Activated naive CD8-positive, alpha-beta T cell (primary cell): Measurements from ENCODE around the gene AKTIP.
"Not testable (repeated sequence)": the region's sequence is repeated elsewhere in the genome, so short reads cannot be mapped to it uniquely, and the experiment has no call there.

Experiments used
- H3K27ac Mint-ChIP-seq: one replicate; pipeline ENCODE4 v1.8.0; 2021; ENCODE audit warnings: mixed read lengths
- H3K27me3 Mint-ChIP-seq: one replicate; pipeline ENCODE4 v1.8.0; 2021; ENCODE audit warnings: mixed read lengths
- H3K36me3 Mint-ChIP-seq: one replicate; pipeline ENCODE4 v1.8.0; 2021; ENCODE audit warnings: mixed read lengths
- H3K4me1 Mint-ChIP-seq: one replicate; pipeline ENCODE4 v1.8.0; 2021; ENCODE audit warnings: low read depth, mixed read lengths
- H3K4me3 Mint-ChIP-seq: one replicate; pipeline ENCODE4 v1.8.0; 2021; ENCODE audit warnings: mild to moderate bottlenecking, mixed read lengths
- H3K9me3 Mint-ChIP-seq: one replicate; pipeline ENCODE4 v1.8.0; 2021; ENCODE audit warnings: low read depth, mixed read lengths

AKTIP gene

GRCh38 chr16:53502331-53503269, at the start of gene AKTIP:
Gene AKTIP (minus strand): TSS chr16:53503209. CDS start chr16:53500259, 2,950 bp downstream.
- Mint-ChIP-seq H3K27ac (peak within 1 kb of the TSS; percentile 97), H3K9me3 (no peaks in the 10 kb centered on the region), H3K36me3 (peaks cover 7% of the 10 kb centered on the region), H3K4me1 (peaks cover 54% of the 10 kb centered on the region), H3K4me3 (peak within 1 kb of the TSS; percentile 99), H3K27me3 (no peaks in the 10 kb centered on the region)

- Mint-ChIP-seq H3K4me1 (peaks cover 23% of the 10 kb centered on the region), H3K9me3 (no peaks in the 10 kb centered on the region), H3K36me3 (no peaks in the 10 kb centered on the region), H3K27ac (no peak overlapping the region), H3K27me3 (peaks cover 20% of the 10 kb centered on the region), H3K4me3 (no peak overlapping the region)
Measured at GRCh38 chr16:53549970-53550690, 47.1 kb upstream of the AKTIP start.

GRCh38 chr16:53546988-53547391, 44.0 kb upstream of the AKTIP start:
- peaks cover 20% of the 10 kb centered on the region for H3K27me3 Mint-ChIP-seq
- no peak overlapping the region for H3K4me3 Mint-ChIP-seq
- no peak overlapping the region for H3K27ac Mint-ChIP-seq
- no peaks in the 10 kb centered on the region for H3K9me3 Mint-ChIP-seq
- peaks cover 40% of the 10 kb centered on the region for H3K4me1 Mint-ChIP-seq
- H3K36me3 Mint-ChIP-seq: no peaks in the 10 kb centered on the region

- no peaks in the 10 kb centered on the region for H3K36me3 Mint-ChIP-seq
- H3K4me1 Mint-ChIP-seq: peaks cover 40% of the 10 kb centered on the region
- peak overlapping the region; percentile 15 for H3K4me3 Mint-ChIP-seq
Measured at GRCh38 chr16:53545433-53545832, 42.4 kb upstream of the AKTIP start.

GRCh38 chr16:53542283-53542682, 39.3 kb upstream of the AKTIP start:
- Mint-ChIP-seq H3K4me1 (peaks cover 33% of the 10 kb centered on the region), H3K9me3 (no peaks in the 10 kb centered on the region), H3K36me3 (peaks cover 2% of the 10 kb centered on the region), H3K4me3 (no peak overlapping the region), H3K27ac (no peak overlapping the region), H3K27me3 (peaks cover 11% of the 10 kb centered on the region)

More at GRCh38 chr16:53545433-53545832, 42.4 kb upstream of the AKTIP start:
- H3K27me3 Mint-ChIP-seq: peaks cover 17% of the 10 kb centered on the region
- H3K27ac Mint-ChIP-seq: peak overlapping the region; percentile 2
- no peaks in the 10 kb centered on the region for H3K9me3 Mint-ChIP-seq

GRCh38 chr16:53541326-53541725, 38.3 kb upstream of the AKTIP start:
- peaks cover 25% of the 10 kb centered on the region for H3K4me1 Mint-ChIP-seq
- H3K36me3 Mint-ChIP-seq: peaks cover 2% of the 10 kb centered on the region
- peaks cover 11% of the 10 kb centered on the region for H3K27me3 Mint-ChIP-seq
- H3K9me3 Mint-ChIP-seq: no peaks in the 10 kb centered on the region
- H3K4me3 Mint-ChIP-seq: no peak overlapping the region
- H3K27ac Mint-ChIP-seq: no peak overlapping the region

GRCh38 chr16:53539759-53540718, 37.0 kb upstream of the AKTIP start:
- not testable (repeated sequence) for H3K9me3 Mint-ChIP-seq, H3K4me3 Mint-ChIP-seq, H3K36me3 Mint-ChIP-seq, H3K27ac Mint-ChIP-seq
- peaks cover 16% of the 10 kb centered on the region for H3K4me1 Mint-ChIP-seq
- peaks cover 11% of the 10 kb centered on the region for H3K27me3 Mint-ChIP-seq

GRCh38 chr16:53539346-53539745, 36.3 kb upstream of the AKTIP start:
- H3K27ac Mint-ChIP-seq, H3K9me3 Mint-ChIP-seq, H3K4me1 Mint-ChIP-seq, H3K4me3 Mint-ChIP-seq, H3K36me3 Mint-ChIP-seq: not testable (repeated sequence)
- peaks cover 11% of the 10 kb centered on the region for H3K27me3 Mint-ChIP-seq

GRCh38 chr16:53537626-53538025, 34.6 kb upstream of the AKTIP start:
- Mint-ChIP-seq H3K9me3 (no peaks in the 10 kb centered on the region), H3K27me3 (peaks cover 6% of the 10 kb centered on the region), H3K27ac (no peak overlapping the region), H3K36me3 (peaks cover 2% of the 10 kb centered on the region), H3K4me1 (peaks cover 5% of the 10 kb centered on the region), H3K4me3 (no peak overlapping the region)

GRCh38 chr16:53534206-53534605, 31.2 kb upstream of the AKTIP start:
- H3K27ac Mint-ChIP-seq: no peak overlapping the region
- H3K4me3 Mint-ChIP-seq: no peak overlapping the region
- H3K4me1 Mint-ChIP-seq: peaks cover 4% of the 10 kb centered on the region
- peaks cover 1% of the 10 kb centered on the region for H3K27me3 Mint-ChIP-seq
- H3K9me3 Mint-ChIP-seq: no peaks in the 10 kb centered on the region
- peaks cover 2% of the 10 kb centered on the region for H3K36me3 Mint-ChIP-seq

GRCh38 chr16:53530741-53531140, 27.7 kb upstream of the AKTIP start:
- Mint-ChIP-seq H3K27me3 (no peaks in the 10 kb centered on the region), H3K4me3 (no peak overlapping the region), H3K9me3 (no peaks in the 10 kb centered on the region)

GRCh38 chr16:53530046-53530445, 27.0 kb upstream of the AKTIP start:
- Mint-ChIP-seq H3K9me3 (no peaks in the 10 kb centered on the region), H3K4me1 (peaks cover 4% of the 10 kb centered on the region), H3K27me3 (no peaks in the 10 kb centered on the region), H3K27ac (no peak overlapping the region), H3K36me3 (no peaks in the 10 kb centered on the region), H3K4me3 (no peak overlapping the region)

More at GRCh38 chr16:53530741-53531140, 27.7 kb upstream of the AKTIP start:
- Mint-ChIP-seq H3K4me1 (peaks cover 4% of the 10 kb centered on the region), H3K27ac (no peak overlapping the region), H3K36me3 (no peaks in the 10 kb centered on the region)

GRCh38 chr16:53529513-53529912, 26.5 kb upstream of the AKTIP start:
- Mint-ChIP-seq H3K27ac (no peak overlapping the region), H3K36me3 (no peaks in the 10 kb centered on the region)

GRCh38 chr16:53528797-53529196, 25.8 kb upstream of the AKTIP start:
- Mint-ChIP-seq H3K27ac (no peak overlapping the region), H3K36me3 (no peaks in the 10 kb centered on the region), H3K9me3 (no peaks in the 10 kb centered on the region), H3K4me1 (peaks cover under 1% of the 10 kb centered on the region), H3K27me3 (peaks cover 1% of the 10 kb centered on the region), H3K4me3 (no peak overlapping the region)

More at GRCh38 chr16:53529513-53529912, 26.5 kb upstream of the AKTIP start:
- no peaks in the 10 kb centered on the region for H3K9me3 Mint-ChIP-seq
- peaks cover 4% of the 10 kb centered on the region for H3K4me1 Mint-ChIP-seq
- H3K4me3 Mint-ChIP-seq: no peak overlapping the region
- no peaks in the 10 kb centered on the region for H3K27me3 Mint-ChIP-seq
